ENCODE results near the gene HS3ST3A1.

- TF ChIP-seq POLR2A (IDR thresholded peaks at IDR 0.05; ENCODE audit: low read length), result no peak
- no peak for TF ChIP-seq GATA1 (IDR thresholded peaks at IDR 0.05; ENCODE audit: low read depth, low read length)
Measured at GRCh38 chr17:13508896-13509295, 92.8 kb downstream of the HS3ST3A1 start.
